HG03342 (cell line): ENCODE measurements around the gene NCOA7.
"Not testable (repeated sequence)": the region's sequence is repeated elsewhere in the genome, so short reads cannot be mapped to it uniquely, and the experiment has no call there.

Experiments used
- ATAC-seq: cut with Tn5 transposase; IDR thresholded peaks from one replicate; pipeline ENCODE4 v1.9.1; 2021; ENCODE audit warnings: mild to moderate bottlenecking, moderate library complexity; ENCODE audit not compliant: unreplicated experiment

Gene NCOA7

GRCh38 chr6:125791151-125791819 lies 525 bp downstream of the NCOA7 start:
- peak; percentile 39 for ATAC-seq

- no peak for ATAC-seq
Measured at GRCh38 chr6:125791820-125792165, 1.0 kb downstream of the NCOA7 start.

GRCh38 chr6:125792172-125792571 lies 1.4 kb downstream of the NCOA7 start:
- no peak for ATAC-seq

DNA sequence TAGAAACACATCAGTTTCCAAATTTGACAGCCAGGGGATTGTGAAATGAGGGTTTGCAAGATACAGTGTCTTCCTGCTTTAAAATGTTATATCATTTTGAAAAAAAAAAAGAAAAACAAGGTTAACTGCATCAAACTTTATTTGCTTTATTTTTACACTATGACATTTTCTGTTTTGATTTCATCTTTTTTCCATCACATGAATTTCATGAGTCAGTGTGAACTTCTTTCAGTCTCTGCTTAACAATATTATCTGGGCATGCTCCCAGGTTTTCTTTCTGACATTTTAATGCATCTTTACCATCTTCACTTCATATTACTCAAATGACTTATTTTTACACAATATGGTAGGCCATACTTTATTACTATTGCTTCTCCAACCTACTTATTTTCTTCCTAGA lies 1.9 kb downstream of the NCOA7 start:
- ATAC-seq: no peak

GRCh38 chr6:125793280-125793679 lies 2.5 kb downstream of the NCOA7 start:
- no peak for ATAC-seq

GRCh38 chr6:125793863-125794262 lies 3.1 kb downstream of the NCOA7 start:
- ATAC-seq: no peak

DNA sequence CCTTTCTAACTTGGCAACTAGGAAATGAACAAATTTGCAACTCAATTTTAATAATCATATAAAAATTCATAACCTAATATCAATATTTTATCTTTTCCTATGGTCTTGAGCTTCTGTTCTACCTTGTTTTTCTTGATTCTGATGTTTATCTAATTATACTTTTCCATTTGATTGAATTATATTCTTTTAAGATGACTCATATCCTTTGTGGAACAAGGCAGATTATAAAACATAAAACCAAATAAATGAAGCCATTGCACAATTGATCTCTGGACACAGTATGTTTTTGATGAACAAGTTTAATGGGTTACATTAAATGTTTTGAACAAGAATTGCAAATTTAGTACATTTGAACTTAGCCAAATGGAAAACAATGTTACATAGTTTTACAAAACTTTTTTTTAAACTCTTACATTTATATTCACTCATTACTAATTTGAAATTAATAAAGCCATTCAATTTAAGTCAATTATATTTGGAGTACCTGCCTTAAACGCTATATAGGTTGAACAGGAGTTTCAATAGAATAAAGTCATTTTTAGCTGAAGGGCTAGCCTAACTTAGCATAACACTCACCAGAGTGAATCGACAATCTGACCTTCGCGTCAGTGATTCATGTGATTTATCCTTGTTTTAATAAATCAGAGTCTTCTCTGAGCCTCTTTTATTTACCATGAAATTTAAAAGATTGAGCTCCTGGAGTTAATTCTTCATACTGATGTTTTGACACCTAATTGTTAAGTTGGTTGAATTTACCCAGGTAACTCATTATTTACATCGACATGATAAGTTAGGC lies 3.8 kb downstream of the NCOA7 start:
- no peak for ATAC-seq

- no peak for ATAC-seq
Measured at GRCh38 chr6:125795301-125795700, 4.5 kb downstream of the NCOA7 start.

DNA sequence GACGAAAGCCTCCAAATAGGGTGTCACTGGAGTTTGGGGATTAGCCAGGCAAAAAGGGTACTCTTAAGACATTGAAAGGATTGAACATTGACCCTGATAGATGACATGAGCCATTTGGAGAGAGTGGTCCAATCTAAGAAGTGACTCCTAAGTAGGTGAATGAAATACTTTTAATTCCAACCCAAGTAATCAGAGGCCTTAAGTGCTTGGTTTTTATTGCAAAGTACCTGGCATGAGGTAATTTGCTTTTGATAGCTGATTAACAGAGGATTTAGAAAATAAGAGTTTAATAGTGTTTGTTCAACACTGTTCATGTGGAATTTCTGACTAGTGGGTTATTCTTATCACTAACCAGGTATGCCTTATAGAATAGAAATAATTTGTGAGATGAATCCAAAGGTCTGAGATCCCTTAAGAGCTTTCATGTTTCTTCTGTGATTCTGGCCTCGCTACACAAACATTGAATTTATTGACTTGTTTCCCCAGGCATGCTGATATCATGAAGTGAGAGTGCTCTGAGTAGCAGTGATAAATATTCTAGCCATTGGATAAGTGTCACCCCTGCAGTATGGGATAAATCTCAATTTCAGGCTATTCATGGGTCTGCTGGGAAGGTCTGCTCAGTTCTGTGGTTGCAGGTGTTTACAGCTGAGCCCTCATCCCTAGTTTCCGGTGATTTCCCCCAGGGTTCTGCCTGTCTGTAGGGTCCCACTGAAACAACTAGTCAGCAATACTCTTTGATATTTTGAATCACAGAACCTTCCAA lies 6.5 kb downstream of the NCOA7 start:
- no peak for ATAC-seq

GRCh38 chr6:125797886-125798444 lies 7.2 kb downstream of the NCOA7 start:
- no peak for ATAC-seq

DNA sequence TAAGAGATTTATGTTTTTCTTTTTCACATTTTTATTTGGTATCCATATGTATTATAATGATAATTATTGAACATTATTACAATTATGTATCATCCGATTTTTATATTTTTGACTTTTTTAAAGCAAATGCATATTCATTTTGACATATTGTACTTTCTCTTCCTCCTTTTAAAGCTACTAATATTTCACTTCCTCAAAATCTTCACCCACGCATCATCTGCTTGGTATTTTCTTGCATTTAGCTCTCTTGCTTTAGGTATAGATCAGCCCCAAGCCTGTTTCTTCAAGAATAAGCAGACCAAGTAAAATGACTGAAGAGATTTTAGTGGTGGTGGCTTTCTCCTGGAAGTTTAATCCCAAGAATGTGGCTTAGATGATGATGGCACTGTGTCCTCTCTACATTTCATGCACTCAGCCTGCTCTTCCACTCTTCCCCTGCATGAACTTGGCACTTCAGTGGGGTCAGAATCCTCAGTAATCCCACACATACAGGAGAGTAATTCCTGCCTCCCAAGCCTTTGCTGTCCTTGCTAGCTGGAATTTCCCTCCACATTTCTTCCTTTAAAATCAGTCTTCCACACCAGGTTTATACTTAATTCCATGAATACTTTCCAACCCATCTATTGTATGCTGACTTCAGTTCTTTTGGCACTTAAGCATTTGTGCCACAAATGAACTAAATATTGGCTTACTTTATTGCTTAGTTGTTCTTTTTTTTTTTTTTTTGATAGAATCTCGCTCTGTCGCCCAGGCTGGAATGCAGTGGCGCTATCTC lies 8.2 kb downstream of the NCOA7 start:
- ATAC-seq: peak; percentile 91

DNA sequence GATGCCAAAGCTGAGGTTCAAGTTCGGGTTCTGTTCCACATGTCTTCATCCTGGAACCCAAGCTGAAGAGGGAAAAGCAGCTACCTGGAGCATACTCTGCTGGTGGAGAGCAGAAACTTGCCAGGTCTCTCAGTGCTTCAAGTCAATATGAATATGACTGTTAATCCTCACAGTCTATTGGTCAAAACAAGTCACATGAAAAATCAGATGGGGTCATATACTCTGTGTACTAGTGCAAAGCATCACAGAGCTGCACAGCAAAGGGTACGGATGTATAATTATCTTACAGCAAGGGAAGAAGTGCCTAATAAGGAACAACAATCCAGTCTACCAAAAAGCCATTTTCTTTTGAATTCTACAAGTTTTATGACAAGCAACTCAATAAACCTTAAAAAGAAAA lies 11.6 kb downstream of the NCOA7 start:
- peak; percentile 17 for ATAC-seq

DNA sequence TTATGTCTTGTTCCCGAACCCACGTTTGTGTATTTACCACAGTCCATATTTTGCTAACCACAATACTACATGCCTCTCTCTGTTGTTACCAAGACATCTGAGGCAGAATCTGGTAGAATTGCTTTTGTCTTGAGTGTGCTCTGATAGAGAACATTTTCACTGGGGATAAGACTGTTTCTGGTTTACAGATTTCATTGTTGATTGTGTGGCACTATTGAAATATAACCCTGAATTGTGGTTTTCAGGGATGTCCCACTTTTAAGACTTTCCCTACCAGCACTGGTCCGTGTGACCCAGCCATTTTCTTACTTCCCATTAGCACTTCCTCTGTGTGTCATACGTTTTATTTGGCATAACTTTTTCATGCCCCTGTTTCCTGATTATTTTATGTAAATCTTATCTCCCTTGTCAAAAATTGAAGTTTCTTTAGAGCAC lies 12.2 kb downstream of the NCOA7 start:
- ATAC-seq: peak; percentile 19

- ATAC-seq: peak; percentile 55
Measured at GRCh38 chr6:125804264-125804663, 13.5 kb downstream of the NCOA7 start.

DNA sequence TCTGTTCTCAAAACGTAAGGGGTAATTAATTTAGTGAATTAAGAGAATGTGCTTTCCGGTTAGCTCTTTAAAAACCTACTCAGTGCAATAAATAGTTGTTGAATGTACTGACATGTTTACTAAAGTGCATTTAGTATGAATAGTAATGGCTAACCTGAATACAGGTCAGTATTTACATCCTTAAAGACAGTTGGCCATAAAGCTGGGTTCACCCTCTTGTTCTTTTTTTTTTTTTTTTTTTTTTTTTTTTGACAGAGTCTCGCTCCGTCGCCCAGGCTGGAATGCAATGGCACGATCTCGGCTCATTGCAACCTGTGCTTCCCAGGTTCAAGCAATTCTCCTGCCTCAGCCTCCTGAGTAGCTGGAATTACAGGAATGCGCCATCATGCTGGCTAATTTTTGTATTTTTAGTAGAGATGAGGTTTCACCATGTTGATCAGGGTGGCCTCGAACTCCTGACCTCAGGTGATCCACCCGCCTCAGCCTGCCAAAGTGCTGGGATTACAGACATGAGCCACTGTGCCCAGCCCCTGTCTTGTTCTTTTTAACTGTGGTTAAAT lies 14.2 kb downstream of the NCOA7 start:
- ATAC-seq: not testable (repeated sequence)

DNA sequence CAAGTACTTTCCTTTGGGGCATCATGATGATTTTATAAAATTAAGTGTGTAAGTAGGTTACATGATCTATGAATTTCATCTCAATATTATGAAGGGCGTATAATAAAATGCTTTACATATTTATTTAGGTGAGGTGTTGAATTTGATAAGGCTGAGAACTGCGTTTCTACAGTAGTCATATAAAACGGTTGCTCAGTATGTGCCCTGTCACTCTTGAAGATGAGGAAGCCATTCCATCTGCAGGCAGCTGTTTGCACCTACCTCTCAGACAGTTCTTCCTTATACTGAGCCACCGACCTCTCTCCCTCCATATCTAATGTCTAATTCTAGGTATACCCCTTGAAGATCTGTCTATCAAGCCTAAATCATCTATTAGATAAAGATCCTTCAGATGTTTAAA lies 16.1 kb downstream of the NCOA7 start:
- no peak for ATAC-seq

DNA sequence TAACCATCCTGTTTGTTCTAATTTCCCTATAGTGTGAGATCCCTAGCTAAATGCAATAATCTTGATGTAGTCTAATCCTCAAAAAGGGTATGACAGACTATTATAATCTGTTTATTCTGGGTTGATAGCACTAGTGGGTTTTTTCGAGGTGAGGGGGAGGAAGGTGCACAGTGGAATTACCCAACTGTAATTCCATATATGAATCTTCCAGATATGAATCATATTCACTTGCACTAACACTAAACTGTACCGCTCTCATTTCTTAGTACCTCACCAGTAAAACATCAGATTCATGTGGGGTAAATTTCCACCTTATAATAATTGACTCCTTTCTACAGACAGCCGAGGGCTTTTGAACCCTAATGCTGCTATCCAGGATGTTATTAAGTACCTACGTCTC lies 16.5 kb downstream of the NCOA7 start:
- ATAC-seq: peak; percentile 30

DNA sequence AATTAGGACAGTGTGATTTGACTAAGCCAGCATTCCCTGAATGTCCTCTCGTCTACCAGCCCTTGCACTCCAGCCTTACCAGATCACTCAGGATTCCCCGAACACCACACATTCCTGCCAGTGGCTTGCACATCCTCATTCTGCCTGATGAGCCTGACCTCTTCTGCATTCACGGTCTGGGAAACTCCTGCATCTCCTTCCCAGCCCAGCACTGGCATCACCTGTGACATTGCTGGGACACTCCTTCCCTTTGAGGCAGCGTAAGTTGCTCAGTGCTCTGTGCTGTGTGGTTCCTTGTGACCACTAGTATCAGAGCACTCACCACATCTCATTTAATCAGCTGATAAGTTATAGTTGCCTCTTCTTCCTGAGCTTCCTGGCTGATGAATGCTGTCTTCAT lies 17.3 kb downstream of the NCOA7 start:
- ATAC-seq: no peak

- ATAC-seq: no peak
Measured at GRCh38 chr6:125808591-125808990, 17.8 kb downstream of the NCOA7 start.

DNA sequence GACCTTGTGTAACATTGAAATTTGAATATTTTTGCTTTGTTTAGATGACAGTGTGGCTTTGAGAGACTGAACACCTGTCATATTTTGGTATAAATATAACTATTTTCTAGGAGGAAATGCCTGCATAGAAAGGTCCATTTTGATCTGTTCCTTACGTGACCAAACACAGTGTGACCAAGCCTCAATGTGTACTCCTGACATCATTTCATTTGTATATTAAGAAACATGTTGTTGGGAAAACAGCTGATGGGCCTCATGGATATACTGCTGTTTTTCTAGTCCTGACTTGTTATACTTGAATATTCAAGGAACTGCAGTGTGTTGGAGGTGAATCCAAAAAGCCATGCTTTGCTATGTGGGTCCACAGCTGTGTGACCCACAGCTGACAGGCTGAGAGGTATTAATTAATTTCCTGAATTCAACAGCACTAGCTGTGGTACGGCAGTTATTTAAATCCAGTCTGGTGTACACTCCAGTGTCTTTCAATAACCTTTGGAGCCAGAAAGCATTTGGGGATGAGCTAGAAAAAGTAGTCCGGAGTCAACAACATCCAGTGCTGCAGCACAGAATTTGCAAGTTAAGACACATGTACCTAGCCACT lies 18.9 kb downstream of the NCOA7 start:
- ATAC-seq: no peak
